BLaER1 (cell line): ENCODE results near the gene HINFP.
"Not testable (repeated sequence)": the region's sequence is repeated elsewhere in the genome, so short reads cannot be mapped to it uniquely, and the experiment has no call there.

Experiments used
- H3K27ac ChIP-seq: shearing (Covaris generic); formaldehyde crosslinking; 2 replicates; pipeline ENCODE4 v1.8.1; 2022
- H3K27me3 ChIP-seq: shearing (Covaris generic); formaldehyde crosslinking; 2 replicates; pipeline ENCODE4 v1.8.1; 2022
- H3K36me3 ChIP-seq: shearing (Covaris generic); formaldehyde crosslinking; 2 replicates; pipeline ENCODE4 v1.8.1; 2022
- H3K4me1 ChIP-seq: shearing (Covaris generic); formaldehyde crosslinking; 2 replicates; pipeline ENCODE4 v1.8.1; 2022
- H3K4me2 ChIP-seq: shearing (Covaris generic); formaldehyde crosslinking; 2 replicates; pipeline ENCODE4 v1.8.1; 2022
- H3K4me3 ChIP-seq: shearing (Covaris generic); formaldehyde crosslinking; 2 replicates; pipeline ENCODE4 v1.8.1; 2022
- H3K9ac ChIP-seq: shearing (Covaris generic); formaldehyde crosslinking; 2 replicates; pipeline ENCODE4 v1.8.1; 2022
- H3K9me3 ChIP-seq: shearing (Covaris generic); formaldehyde crosslinking; 2 replicates; pipeline ENCODE4 v1.8.1; 2022
- H4K20me1 ChIP-seq: shearing (Covaris generic); formaldehyde crosslinking; 2 replicates; pipeline ENCODE4 v1.8.1; 2022
- Cebpa-rat ChIP-seq: shearing (Covaris generic); IDR thresholded peaks from 2 replicates; pipeline ENCODE4 v1.8.1; 2022

HINFP gene

GRCh38 chr11:119134389-119134978 is 13.1 kb downstream of the HINFP start:
- H3K9ac ChIP-seq = no peak overlapping the region
- H3K27me3 ChIP-seq = no peaks in the 10 kb centered on the region
- no peaks in the 10 kb centered on the region for H3K9me3 ChIP-seq
- H4K20me1 ChIP-seq = no peaks in the 10 kb centered on the region
- TF ChIP-seq Cebpa-rat = no peak
- no peak overlapping the region for H3K4me3 ChIP-seq
- H3K27ac ChIP-seq = no peak overlapping the region
- H3K36me3 ChIP-seq = peaks cover 61% of the 10 kb centered on the region
- H3K4me2 ChIP-seq = no peak overlapping the region
- no peaks in the 10 kb centered on the region for H3K4me1 ChIP-seq

- H3K36me3 ChIP-seq = peaks cover 13% of the 10 kb centered on the region
- not testable (repeated sequence) for H3K4me1 ChIP-seq
These were observed 17.9 kb downstream of the HINFP start for GRCh38 chr11:119139276-119139675.

DNA sequence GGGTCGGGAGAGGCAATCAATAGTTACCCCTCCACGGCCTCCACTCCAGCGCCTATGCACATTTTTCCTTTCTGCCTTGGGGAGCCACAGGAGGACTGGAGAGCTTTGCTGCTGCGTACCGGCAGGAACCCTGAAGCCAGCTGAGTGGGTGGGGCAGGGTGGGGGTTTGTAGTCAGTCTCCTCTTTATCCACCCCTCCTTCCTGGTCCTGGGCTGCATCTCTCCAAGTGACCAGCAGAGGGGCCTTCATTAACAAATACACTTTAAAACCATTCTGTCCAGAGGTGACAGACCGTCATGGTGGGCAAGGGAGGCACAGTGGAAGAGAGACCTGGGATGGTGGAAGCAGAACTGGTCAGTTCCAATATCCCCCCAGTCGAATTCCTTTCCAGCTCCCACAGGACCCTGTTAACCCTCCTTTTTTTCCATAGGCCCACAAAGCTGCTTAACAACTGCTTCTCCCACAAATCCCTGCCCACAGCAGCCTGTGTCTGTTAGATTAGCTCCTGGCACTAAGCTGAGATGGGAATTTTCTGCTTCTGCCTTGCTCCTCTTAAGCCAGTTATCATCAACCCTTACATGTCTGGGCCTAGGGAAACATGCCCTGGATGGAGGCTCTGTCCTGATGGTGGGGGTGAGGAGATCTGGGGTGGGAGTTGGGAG is 23.6 kb downstream of the HINFP start:
- Histone ChIP-seq H4K20me1 (peaks cover 15% of the 10 kb centered on the region), H3K4me2 (no peak overlapping the region), H3K4me3 (no peak overlapping the region), H3K4me1 (peaks cover 24% of the 10 kb centered on the region), H3K27ac (no peak overlapping the region), H3K27me3 (peaks cover 31% of the 10 kb centered on the region), H3K9me3 (no peaks in the 10 kb centered on the region), H3K36me3 (no peaks in the 10 kb centered on the region), H3K9ac (no peak overlapping the region)
- no peak for TF ChIP-seq Cebpa-rat

More at GRCh38 chr11:119139276-119139675, 17.9 kb downstream of the HINFP start:
- not testable (repeated sequence) for H3K9me3 ChIP-seq, H4K20me1 ChIP-seq, H3K27me3 ChIP-seq, H3K4me2 ChIP-seq, H3K4me3 ChIP-seq, H3K9ac ChIP-seq, H3K27ac ChIP-seq

- H3K9me3 ChIP-seq = no peaks in the 10 kb centered on the region
- H3K4me2 ChIP-seq = no peak overlapping the region
- peaks cover 37% of the 10 kb centered on the region for H3K27me3 ChIP-seq
- TF ChIP-seq Cebpa-rat = no peak
- H4K20me1 ChIP-seq = peaks cover 19% of the 10 kb centered on the region
- no peak overlapping the region for H3K4me3 ChIP-seq
- peaks cover 29% of the 10 kb centered on the region for H3K4me1 ChIP-seq
- no peaks in the 10 kb centered on the region for H3K36me3 ChIP-seq
- H3K27ac ChIP-seq = no peak overlapping the region
- no peak overlapping the region for H3K9ac ChIP-seq
These were observed 24.2 kb downstream of the HINFP start for GRCh38 chr11:119145551-119145950.

DNA sequence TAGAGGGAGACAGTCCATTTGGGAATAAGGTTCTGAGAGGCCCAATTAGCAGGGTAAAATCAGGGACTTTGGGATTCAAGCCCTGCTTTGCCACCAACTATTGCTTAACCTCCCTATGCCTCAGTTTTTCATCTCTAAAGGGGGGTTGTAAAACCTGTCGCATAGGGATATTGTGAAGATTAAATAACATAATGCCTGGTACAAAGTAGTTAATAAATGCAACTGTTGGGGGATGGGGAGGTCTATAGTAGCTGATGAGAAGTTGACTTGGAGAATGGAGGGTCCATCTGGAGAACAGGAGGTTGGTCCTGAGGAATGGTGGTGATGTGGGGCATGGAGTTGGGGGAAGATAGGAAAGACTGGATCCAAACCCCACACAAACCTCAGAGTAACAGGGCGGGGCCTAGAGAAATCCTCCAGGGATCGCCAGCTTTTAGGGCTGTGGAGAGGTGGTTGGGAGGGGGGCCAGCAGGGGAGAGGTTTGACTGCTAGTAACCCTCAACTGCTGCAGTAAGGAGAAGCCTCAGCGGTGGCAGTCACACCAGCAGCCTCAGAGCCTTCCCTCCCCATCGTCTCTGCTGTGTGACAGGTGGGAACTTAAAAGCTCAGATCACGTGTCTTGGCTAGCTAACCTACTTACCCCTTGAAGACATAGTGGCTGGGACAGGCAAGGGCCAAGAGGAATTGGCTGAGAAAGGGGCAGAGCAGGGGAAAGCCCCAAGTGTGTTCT is 26.4 kb downstream of the HINFP start:
- no peak for TF ChIP-seq Cebpa-rat
- H4K20me1 ChIP-seq = peaks cover 24% of the 10 kb centered on the region
- H3K4me2 ChIP-seq = peak overlapping the region; percentile 100
- no peaks in the 10 kb centered on the region for H3K9me3 ChIP-seq
- no peak overlapping the region for H3K27ac ChIP-seq
- no peak overlapping the region for H3K4me3 ChIP-seq
- H3K27me3 ChIP-seq = peaks cover 50% of the 10 kb centered on the region
- H3K9ac ChIP-seq = no peak overlapping the region
- no peaks in the 10 kb centered on the region for H3K36me3 ChIP-seq
- peaks cover 29% of the 10 kb centered on the region for H3K4me1 ChIP-seq

- Histone ChIP-seq H3K36me3 (no peaks in the 10 kb centered on the region), H3K4me1 (peaks cover 29% of the 10 kb centered on the region), H3K9ac (peak overlapping the region; percentile 56), H3K4me3 (peak overlapping the region; percentile 71), H3K27me3 (peaks cover 50% of the 10 kb centered on the region), H4K20me1 (peaks cover 24% of the 10 kb centered on the region), H3K27ac (no peak overlapping the region), H3K4me2 (peak overlapping the region; percentile 100), H3K9me3 (no peaks in the 10 kb centered on the region)
- no peak for TF ChIP-seq Cebpa-rat
These were observed 27.3 kb downstream of the HINFP start for GRCh38 chr11:119148720-119149017.

DNA sequence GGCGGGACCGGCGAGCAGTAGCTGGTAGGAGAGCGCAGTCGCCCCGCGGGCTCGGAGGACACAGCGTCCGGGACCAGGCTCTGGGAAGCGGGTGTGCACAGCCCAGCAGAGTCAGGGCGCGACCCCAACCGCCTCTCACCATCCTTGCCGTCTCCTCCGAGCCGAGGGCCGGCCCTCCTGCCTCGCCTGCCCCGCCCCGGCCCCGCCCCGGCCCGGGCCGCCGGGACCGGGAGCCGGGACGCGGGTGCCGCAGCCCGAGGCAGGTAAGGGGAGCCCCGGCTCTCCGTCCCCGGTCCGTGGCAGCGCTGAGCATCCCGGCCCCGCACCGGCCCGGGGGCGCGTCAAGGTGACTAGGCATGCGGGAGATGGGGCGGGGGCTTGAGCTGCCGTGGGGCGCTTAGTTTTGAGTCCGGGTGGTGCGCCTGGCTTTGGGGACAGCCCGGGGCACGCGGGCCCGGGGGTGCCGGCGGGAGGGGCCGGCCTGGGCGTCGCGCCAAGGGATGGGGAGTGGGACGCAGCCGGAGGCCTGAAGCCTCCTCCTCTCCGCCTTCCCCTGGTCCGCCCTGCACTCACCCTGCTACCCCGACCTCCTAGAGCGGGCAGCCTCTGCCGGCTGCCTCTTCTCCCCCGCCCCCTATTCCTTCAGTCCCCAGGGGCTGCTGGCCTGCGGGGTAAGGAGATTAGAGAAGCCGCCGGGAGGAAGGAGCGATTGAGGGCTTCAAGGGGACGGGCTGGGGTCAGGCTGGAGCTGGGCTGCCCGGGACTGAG is 27.8 kb downstream of the HINFP start, which contains the start of gene ABCG4:
Gene ABCG4, plus strand, starts transcription at position 35 of the 768 bp plus-strand sequence. CDS start 914 bp downstream, outside the sequence.
- TF ChIP-seq Cebpa-rat = no peak
- peaks cover 50% of the 10 kb centered on the region for H3K27me3 ChIP-seq

GRCh38 chr11:119149786-119150275 is 28.5 kb downstream of the HINFP start:
- no peaks in the 10 kb centered on the region for H3K36me3 ChIP-seq
- no peak for TF ChIP-seq Cebpa-rat
- no peaks in the 10 kb centered on the region for H3K9me3 ChIP-seq
- peaks cover 24% of the 10 kb centered on the region for H4K20me1 ChIP-seq
- peak overlapping the region; percentile 71 for H3K4me3 ChIP-seq
- H3K27ac ChIP-seq = no peak overlapping the region
- H3K4me2 ChIP-seq = peak overlapping the region; percentile 100
- H3K27me3 ChIP-seq = peaks cover 50% of the 10 kb centered on the region
- peaks cover 29% of the 10 kb centered on the region for H3K4me1 ChIP-seq
- H3K9ac ChIP-seq = peak overlapping the region; percentile 56

More for the DNA sequence above, 27.8 kb downstream of the HINFP start, which contains the start of gene ABCG4:
- no peaks in the 10 kb centered on the region for H3K36me3 ChIP-seq
- peaks cover 24% of the 10 kb centered on the region for H4K20me1 ChIP-seq
- H3K27ac ChIP-seq = no peak within 1 kb of the TSS
- peak within 1 kb of the TSS; percentile 56 for H3K9ac ChIP-seq
- H3K4me1 ChIP-seq = peaks cover 29% of the 10 kb centered on the region
- H3K4me3 ChIP-seq = peak within 1 kb of the TSS; percentile 71
- no peaks in the 10 kb centered on the region for H3K9me3 ChIP-seq
- H3K4me2 ChIP-seq = peak within 1 kb of the TSS; percentile 100

DNA sequence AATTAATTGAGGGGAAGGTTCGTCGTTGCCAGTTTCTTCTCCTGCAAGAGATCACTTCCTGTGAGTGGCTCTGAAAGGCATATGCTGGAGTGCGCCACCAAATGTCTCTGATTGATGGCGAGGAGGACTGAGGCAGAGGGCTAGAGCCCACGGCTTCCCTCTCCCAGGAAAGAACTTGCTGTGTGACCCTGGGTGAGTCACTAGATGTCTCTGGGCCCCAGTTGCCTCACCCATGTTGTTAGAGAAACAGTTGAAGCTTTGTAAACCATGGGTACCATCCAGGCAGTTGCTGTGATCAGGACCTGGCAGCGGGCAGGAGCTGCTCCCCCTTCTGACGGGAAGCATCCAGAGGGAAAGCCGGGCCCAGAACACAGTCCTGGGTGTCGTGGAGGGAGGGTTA is 30.7 kb downstream of the HINFP start:
- no peak overlapping the region for H3K9ac ChIP-seq
- peaks cover 48% of the 10 kb centered on the region for H3K27me3 ChIP-seq

More for the DNA sequence above, 30.7 kb downstream of the HINFP start:
- Histone ChIP-seq H3K9me3 (no peaks in the 10 kb centered on the region), H3K36me3 (no peaks in the 10 kb centered on the region), H3K4me3 (no peak overlapping the region), H3K4me1 (peaks cover 29% of the 10 kb centered on the region), H3K27ac (no peak overlapping the region), H4K20me1 (peaks cover 24% of the 10 kb centered on the region), H3K4me2 (no peak overlapping the region)
- no peak for TF ChIP-seq Cebpa-rat
